Kidney epithelial cell (primary cell): Measurements from ENCODE around the gene GYPC. TPM values are rescaled to one million over a fixed set of nuclear protein-coding genes. Genes with fewer than 3 reads are reported as not detected.
A peak's percentile ranks its signal among the peaks of the same experiment; 100 is the strongest.

ENCODE experiments used
- DNase-seq: peaks from one replicate; pipeline ENCODE4 v3.0.0-alpha.2; 2010; ENCODE audit warnings: low read depth
- H3K27me3 ChIP-seq: 2 replicates; pipeline ENCODE4 v1.6.0; 2011; ENCODE audit warnings: low read length; ENCODE audit not compliant: control insufficient read depth, insufficient read depth
- H3K36me3 ChIP-seq: 2 replicates; pipeline ENCODE4 v1.5.1; 2011; ENCODE audit warnings: low read length; ENCODE audit not compliant: control insufficient read depth, insufficient read depth
- H3K4me3 ChIP-seq: 2 replicates; pipeline ENCODE4 v1.5.1; 2011; ENCODE audit warnings: low read depth, mild to moderate bottlenecking, control low read depth, low read length
- CTCF ChIP-seq: IDR thresholded peaks from 2 replicates; pipeline ENCODE4 v1.5.1; 2011; ENCODE audit warnings: mild to moderate bottlenecking, moderate library complexity, low read length, control low read depth, inconsistent platforms; ENCODE audit not compliant: insufficient read depth, poor library complexity, severe bottlenecking
- total RNA-seq: library from RNA; depleted of rRNA; stranded (reverse); fragments of >200 nt; gene quantifications from 2 replicates; pipeline ENCODE4 v1.2.3, GENCODE V29; 2015

Gene GYPC
- total RNA-seq, 1 donor from 2014 or later: 127 TPM

- no peaks in the 10 kb centered on the region for H3K27me3 ChIP-seq
- no peak for DNase-seq
- TF ChIP-seq CTCF: no peak
- no peak overlapping the region for H3K4me3 ChIP-seq
- no peaks in the 10 kb centered on the region for H3K36me3 ChIP-seq
Observed at GRCh38 chr2:126627643-126628042, 28.3 kb upstream of the GYPC start.

DNA sequence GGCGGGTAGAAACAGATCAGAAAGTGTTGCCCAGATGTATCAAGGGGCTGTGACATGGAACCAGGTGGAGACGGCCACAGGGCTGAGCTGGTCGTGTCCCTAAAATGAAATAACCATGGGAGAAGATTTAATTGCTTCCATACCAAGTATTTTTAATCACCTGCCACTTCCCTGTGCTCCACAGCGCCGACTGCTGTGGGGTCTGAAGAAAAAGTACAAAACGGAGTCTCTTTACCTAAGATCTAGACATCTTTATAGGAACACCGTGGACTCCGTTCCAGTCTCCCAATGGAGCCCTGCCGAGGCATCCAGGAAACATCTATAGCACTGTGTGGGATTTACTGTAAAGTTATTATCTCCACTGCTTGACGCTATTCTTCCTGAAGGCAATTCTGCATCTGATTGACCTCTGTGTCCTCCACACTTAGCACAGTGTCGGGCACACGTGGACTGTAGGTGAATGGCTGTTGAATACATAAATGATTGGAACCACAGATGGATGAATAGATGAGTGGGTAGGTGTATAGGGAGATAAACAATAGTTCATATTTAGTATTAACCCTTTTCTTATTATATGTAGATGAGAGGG, 21.6 kb upstream of the GYPC start:
- Histone ChIP-seq H3K36me3 (no peaks in the 10 kb centered on the region), H3K4me3 (no peak overlapping the region), H3K27me3 (no peaks in the 10 kb centered on the region)
- DNase-seq: no peak
- peak; percentile 60 for TF ChIP-seq CTCF

GRCh38 chr2:126635281-126635680, 20.7 kb upstream of the GYPC start:
- no peak for TF ChIP-seq CTCF
- no peak for DNase-seq
- no peaks in the 10 kb centered on the region for H3K36me3 ChIP-seq
- no peaks in the 10 kb centered on the region for H3K27me3 ChIP-seq
- H3K4me3 ChIP-seq: no peak overlapping the region

- Histone ChIP-seq H3K4me3 (no peak overlapping the region), H3K36me3 (no peaks in the 10 kb centered on the region), H3K27me3 (no peaks in the 10 kb centered on the region)
- no peak for TF ChIP-seq CTCF
- DNase-seq: no peak
Observed at GRCh38 chr2:126635736-126636135, 20.2 kb upstream of the GYPC start.

DNA sequence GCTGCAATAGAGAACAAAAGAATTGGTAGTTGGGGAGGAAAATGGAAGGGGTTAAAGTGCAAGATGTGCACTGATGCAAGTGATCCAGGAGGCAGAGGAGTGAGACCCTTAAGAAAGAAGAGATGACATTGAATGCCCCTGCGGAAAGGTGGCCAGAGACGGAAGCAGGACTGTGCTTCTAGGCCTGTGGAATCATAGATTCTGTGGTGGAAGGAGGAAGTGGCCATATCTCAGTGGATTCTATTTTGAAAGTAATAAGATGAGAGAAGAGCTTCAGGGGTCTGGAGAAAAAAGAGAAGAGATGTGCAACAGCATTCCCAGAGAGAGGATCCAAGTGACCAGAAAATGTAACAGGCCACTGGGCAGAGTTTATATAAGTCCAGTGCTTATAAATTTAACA, 18.6 kb upstream of the GYPC start:
- DNase-seq: no peak
- Histone ChIP-seq H3K27me3 (no peaks in the 10 kb centered on the region), H3K4me3 (no peak overlapping the region), H3K36me3 (no peaks in the 10 kb centered on the region)
- TF ChIP-seq CTCF: no peak

DNA sequence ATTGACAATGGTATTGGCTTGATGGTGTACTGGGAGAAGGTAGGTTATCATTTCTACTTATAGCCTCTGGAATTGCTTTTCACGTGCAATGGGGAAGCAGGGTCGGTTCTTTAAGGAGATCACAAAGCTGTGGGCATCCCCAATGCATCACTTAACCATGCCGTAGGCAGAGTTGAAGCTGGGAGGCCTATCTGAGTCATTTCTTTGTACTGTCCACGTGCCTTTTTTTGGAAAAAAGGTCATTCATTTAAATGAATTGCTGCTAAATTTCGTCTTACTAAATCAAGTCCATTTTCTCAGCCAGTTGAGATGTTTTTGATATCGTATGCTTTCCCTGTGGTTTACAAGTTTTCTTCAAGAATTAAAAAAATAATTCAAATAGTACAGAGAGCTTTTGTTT, 17.2 kb upstream of the GYPC start:
- DNase-seq: no peak
- no peaks in the 10 kb centered on the region for H3K36me3 ChIP-seq
- H3K4me3 ChIP-seq: no peak overlapping the region
- H3K27me3 ChIP-seq: no peaks in the 10 kb centered on the region
- no peak for TF ChIP-seq CTCF
